Gastroesophageal sphincter (tissue), 4 donors: ENCODE data around the gene METRNL. TPM values are rescaled to one million over a fixed set of nuclear protein-coding genes. Genes with fewer than 3 reads are reported as not detected.

Experiments used
- ATAC-seq: fragments of 150-250 bp; one replicate; pipeline ENCODE4 v1.9.1; 2016; ENCODE audit warnings: mild to moderate bottlenecking, moderate library complexity
- H3K27ac ChIP-seq, 4 donors: fragments of 200-600 bp; sonication (generic) in 3 of 4; 1 replicate in 3 of 4; 2 replicates in 1 of 4; pipeline ENCODE4 v1.5.1; 2016 to 2019
- H3K27me3 ChIP-seq: fragments of 200-600 bp; sonication (generic); one replicate; pipeline ENCODE4 v1.5.1; 2019
- H3K36me3 ChIP-seq, 2 donors: fragments of 200-600 bp; sonication (generic); one replicate each; pipeline ENCODE4 v1.5.1; 2019; ENCODE audit warnings: control low read depth in 1 of 2
- H3K4me1 ChIP-seq, 3 donors: fragments of 200-600 bp; sonication (generic); 1 replicate in 2 of 3; 2 replicates in 1 of 3; pipeline ENCODE4 v1.5.1; 2016 to 2019; ENCODE audit warnings: control low read depth in 2 of 3
- H3K4me3 ChIP-seq, 2 donors: fragments of 200-600 bp; sonication (generic); one replicate each; pipeline ENCODE4 v1.5.1; 2019; ENCODE audit warnings: mild to moderate bottlenecking in 1 of 2, moderate library complexity in 1 of 2
- H3K9me3 ChIP-seq, 3 donors: fragments of 200-600 bp; sonication (generic); one replicate each; pipeline ENCODE4 v1.5.1; 2017 to 2019; ENCODE audit warnings: control low read depth in 2 of 3
- EP300 ChIP-seq: sonication (generic); formaldehyde crosslinking; IDR thresholded peaks from one replicate; pipeline ENCODE4 v1.6.1; 2017; ENCODE audit warnings: antibody characterized with exemption, mild to moderate bottlenecking
- POLR2A ChIP-seq, 2 donors: fragments of 450-650 bp; IDR thresholded peaks; one replicate each; pipeline ENCODE4 v1.6.1; 2017; ENCODE audit warnings: antibody characterized with exemption in 2 of 2, mild to moderate bottlenecking in 2 of 2, moderate library complexity in 1 of 2
- POLR2AphosphoS5 ChIP-seq: sonication (generic); formaldehyde crosslinking; IDR thresholded peaks from one replicate; pipeline ENCODE4 v1.6.1; 2017; ENCODE audit warnings: antibody characterized with exemption
- WGBS, 2 donors: methylation state at CpG; one replicate each; pipeline ENCODE4 v1.1.5; 2018; ENCODE audit warnings: low coverage in 1 of 2; 5-methylcytosine and 5-hydroxymethylcytosine counted together
- total RNA-seq, 4 donors: library from RNA; depleted of rRNA; stranded (reverse); fragments of >200 nt; gene quantifications; one replicate each; pipeline ENCODE4 v1.1.0, GENCODE V29; 2016
- TF ChIP-seq, protein P1 (sequence below), 4 experiments: fragments of 200-600 bp in 2 of 4; fragments of 450-650 bp in 2 of 4; sonication (generic) in 1 of 4; IDR thresholded peaks; one replicate each; pipeline ENCODE4 v1.5.1; 2017 to 2019; ENCODE audit warnings: antibody characterized with exemption in 4 of 4, mild to moderate bottlenecking in 2 of 4, moderate library complexity in 2 of 4

The METRNL gene
- total RNA-seq, 4 donors from 2014 or later, result 41.1 to 82.6 (median 66.3) TPM

DNA sequence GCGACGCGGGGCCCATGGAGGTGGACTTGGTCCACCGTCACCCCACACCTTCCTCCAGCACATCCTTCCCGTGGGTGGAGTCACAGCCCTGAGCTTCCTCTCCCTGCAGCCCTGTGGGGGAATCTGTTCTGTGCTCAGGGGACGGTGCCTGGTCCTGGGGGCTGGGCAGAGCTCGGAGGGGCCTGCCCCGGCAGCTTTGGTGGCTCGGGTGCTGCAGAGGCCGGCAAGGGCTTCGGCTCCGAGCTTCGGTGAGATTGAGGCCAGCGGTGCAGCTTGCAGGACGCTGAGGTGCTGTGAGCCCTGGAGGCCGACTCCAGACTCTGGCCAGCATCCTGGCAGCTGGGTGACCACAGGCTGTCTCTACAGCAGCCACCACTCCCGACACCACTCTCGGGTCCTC, 36.4 kb downstream of the METRNL start:
- Histone ChIP-seq H3K27ac (no peak overlapping the region), H3K9me3 (no peaks in the 10 kb centered on the region), H3K27me3 (peaks cover 6% of the 10 kb centered on the region), H3K4me1 (peaks cover 0 to 14% (median under 1%) of the 10 kb centered on the region in 3 donors), H3K4me3 (no peak overlapping the region), H3K36me3 (no peaks in the 10 kb centered on the region)
- WGBS, 2 donors, result no CpG with 5 or more reads among the region's 18 CpGs
- no peak for ATAC-seq
- TF ChIP-seq POLR2A (IDR thresholded peaks at IDR 0.05) (no peak), POLR2AphosphoS5 (no peak), EP300 (no peak)
- TF ChIP-seq, protein P1, sequence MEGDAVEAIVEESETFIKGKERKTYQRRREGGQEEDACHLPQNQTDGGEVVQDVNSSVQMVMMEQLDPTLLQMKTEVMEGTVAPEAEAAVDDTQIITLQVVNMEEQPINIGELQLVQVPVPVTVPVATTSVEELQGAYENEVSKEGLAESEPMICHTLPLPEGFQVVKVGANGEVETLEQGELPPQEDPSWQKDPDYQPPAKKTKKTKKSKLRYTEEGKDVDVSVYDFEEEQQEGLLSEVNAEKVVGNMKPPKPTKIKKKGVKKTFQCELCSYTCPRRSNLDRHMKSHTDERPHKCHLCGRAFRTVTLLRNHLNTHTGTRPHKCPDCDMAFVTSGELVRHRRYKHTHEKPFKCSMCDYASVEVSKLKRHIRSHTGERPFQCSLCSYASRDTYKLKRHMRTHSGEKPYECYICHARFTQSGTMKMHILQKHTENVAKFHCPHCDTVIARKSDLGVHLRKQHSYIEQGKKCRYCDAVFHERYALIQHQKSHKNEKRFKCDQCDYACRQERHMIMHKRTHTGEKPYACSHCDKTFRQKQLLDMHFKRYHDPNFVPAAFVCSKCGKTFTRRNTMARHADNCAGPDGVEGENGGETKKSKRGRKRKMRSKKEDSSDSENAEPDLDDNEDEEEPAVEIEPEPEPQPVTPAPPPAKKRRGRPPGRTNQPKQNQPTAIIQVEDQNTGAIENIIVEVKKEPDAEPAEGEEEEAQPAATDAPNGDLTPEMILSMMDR (IDR thresholded peaks at IDR 0.05), result no peak

DNA sequence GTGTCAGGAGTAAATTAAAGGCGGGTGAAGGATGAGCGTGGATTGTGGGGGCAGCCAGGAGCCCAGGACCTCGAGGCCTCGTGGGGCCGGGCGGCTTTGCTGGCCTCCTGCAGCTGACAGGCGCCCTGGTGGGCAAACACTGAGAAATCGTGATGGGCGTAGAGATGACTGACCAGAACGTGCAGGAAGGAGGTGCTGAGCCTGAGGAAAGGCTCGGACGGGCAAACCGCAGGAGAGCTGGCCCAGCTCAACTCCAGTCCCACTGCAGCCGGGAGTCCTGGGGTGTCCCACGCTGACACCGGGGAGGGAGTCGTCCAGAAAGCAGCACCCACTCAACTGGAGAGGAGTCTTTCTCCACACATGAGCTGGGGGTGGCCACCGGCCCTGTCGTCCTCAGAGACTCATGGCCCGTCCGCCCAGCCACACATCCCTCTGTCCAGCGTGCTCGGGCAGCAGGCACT, 36.9 kb downstream of the METRNL start:
- Histone ChIP-seq H3K27ac (no peak overlapping the region), H3K36me3 (no peaks in the 10 kb centered on the region), H3K27me3 (peaks cover 9% of the 10 kb centered on the region), H3K4me1 (peaks cover 0 to 9% (median 0%) of the 10 kb centered on the region in 3 donors), H3K4me3 (no peak overlapping the region), H3K9me3 (no peaks in the 10 kb centered on the region)
- ATAC-seq, result no peak
- TF ChIP-seq, protein P1 (IDR thresholded peaks at IDR 0.05), result no peak
- TF ChIP-seq EP300, result no peak
- TF ChIP-seq POLR2AphosphoS5, result no peak
- TF ChIP-seq POLR2A (IDR thresholded peaks at IDR 0.05), result no peak
- 88% methylated on average over 9 of the region's 23 CpGs; no CpG with 5 or more reads in 1 of the 2 donors for WGBS, 2 donors

DNA sequence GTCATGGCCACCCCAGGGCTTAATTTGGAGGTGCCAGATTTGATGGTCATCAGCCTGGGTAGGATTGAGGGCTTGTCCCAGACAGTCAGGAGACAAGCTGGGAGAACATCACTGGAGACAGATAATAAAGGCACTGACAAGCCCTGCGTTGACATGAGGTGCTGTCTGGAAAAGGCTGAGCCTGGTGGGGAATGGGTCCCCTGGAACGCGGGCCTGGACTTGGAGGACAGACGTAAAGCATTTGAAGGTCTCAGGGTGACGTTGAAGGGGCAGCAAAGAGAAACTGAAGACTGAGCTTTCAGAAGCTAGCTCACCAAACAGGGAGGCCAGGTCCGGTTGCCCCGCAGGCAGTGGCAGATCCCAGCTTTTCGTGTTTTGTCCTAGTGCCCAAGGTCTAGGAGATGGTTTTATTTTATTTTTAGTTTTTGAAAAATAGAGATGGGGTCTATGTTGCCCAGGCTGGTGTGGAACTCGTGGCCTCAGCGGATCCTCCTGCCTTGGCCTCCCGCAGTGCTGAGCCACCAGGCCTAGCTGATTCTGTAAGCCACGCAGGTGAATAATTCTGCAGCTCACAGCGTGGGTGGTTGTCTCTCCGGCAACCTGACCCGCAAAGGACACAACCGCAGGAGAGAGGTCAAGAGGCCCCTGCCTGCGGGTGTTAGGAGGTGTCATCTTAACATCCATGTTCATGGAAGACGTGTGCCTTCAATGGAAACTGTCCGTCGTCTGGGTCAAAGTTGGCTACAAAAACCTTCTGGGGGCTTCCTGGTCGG, 37.6 kb downstream of the METRNL start:
- ATAC-seq, result no peak
- Histone ChIP-seq H3K27ac (no peak overlapping the region), H3K4me3 (no peak overlapping the region), H3K9me3 (no peaks in the 10 kb centered on the region), H3K27me3 (peaks cover 15% of the 10 kb centered on the region), H3K36me3 (no peaks in the 10 kb centered on the region), H3K4me1 (peaks cover 0 to 4% (median 0%) of the 10 kb centered on the region in 3 donors)
- WGBS, 2 donors, result 90 to 95% methylated on average over 6 to 18 of the region's 21 CpGs
- TF ChIP-seq POLR2A (IDR thresholded peaks at IDR 0.05), result no peak
- no peak for TF ChIP-seq EP300
- TF ChIP-seq, protein P1 (IDR thresholded peaks at IDR 0.05), result no peak
- TF ChIP-seq POLR2AphosphoS5, result no peak

DNA sequence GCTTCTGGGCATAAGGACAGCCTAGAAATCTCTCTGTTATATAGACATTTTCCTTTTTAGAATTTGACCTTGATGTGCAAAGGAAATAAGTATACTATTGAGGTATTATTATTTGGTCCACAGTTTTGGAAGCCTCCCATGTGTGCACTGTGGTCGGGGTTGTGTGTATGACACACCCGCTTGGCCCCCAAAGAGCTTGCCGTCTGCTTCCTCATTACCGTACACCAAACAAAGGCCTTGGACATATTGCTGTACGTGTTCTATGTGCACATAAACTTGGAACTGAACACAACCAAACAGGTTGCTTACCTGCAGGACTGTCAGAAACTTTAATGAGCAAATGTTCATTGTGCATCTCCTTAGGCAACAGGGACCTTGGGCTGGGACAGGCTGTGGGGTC, 38.2 kb downstream of the METRNL start:
- WGBS, 2 donors, result 78 to 100% methylated on average over 5 of the region's 5 CpGs

More for the DNA sequence above, 38.2 kb downstream of the METRNL start:
- Histone ChIP-seq H3K4me3 (no peak overlapping the region), H3K36me3 (no peaks in the 10 kb centered on the region), H3K9me3 (no peaks in the 10 kb centered on the region), H3K27ac (no peak overlapping the region), H3K4me1 (peaks cover 0 to 4% (median 0%) of the 10 kb centered on the region in 3 donors), H3K27me3 (peaks cover 21% of the 10 kb centered on the region)
- no peak for ATAC-seq
- TF ChIP-seq, protein P1 (IDR thresholded peaks at IDR 0.05), result no peak
- TF ChIP-seq POLR2AphosphoS5, result no peak
- TF ChIP-seq POLR2A (IDR thresholded peaks at IDR 0.05), result no peak
- TF ChIP-seq EP300, result no peak
